Ovary (tissue), 9 donors: ENCODE measurements around the gene POLR1E. TPM values are rescaled to one million over a fixed set of nuclear protein-coding genes. Genes with fewer than 3 reads are reported as not detected.
"Not testable (repeated sequence)": the region's sequence is repeated elsewhere in the genome, so short reads cannot be mapped to it uniquely, and the experiment has no call there.

Experiments
- DNase-seq, 5 donors: peaks; one replicate each; pipeline ENCODE4 v3.0.0-alpha.2; 2019 to 2020
- H3K27ac ChIP-seq, 2 donors: fragments of 200-600 bp; one replicate each; pipeline versions ENCODE4 v1.5.1 to v1.8.0; 2019 to 2022
- H3K27me3 ChIP-seq: fragments of 200-600 bp; one replicate; pipeline ENCODE4 v1.8.0; 2022
- H3K36me3 ChIP-seq: fragments of 200-600 bp; sonication (generic); one replicate; pipeline ENCODE4 v1.5.1; 2019
- H3K4me1 ChIP-seq: one replicate; pipeline ENCODE4 v1.8.1; 2013; ENCODE audit warnings: mild to moderate bottlenecking, moderate library complexity; ENCODE audit not compliant: insufficient read depth
- H3K4me3 ChIP-seq: fragments of 200-600 bp; sonication (generic); one replicate; pipeline ENCODE4 v1.5.1; 2017
- H3K9me3 ChIP-seq, 2 donors: fragments of 200-600 bp in 1 of 2; sonication (generic) in 1 of 2; one replicate each; pipeline versions ENCODE4 v1.5.1 to v1.8.1; 2013 to 2019; ENCODE audit warnings: mild to moderate bottlenecking in 1 of 2, moderate library complexity in 1 of 2
- EP300 ChIP-seq: sonication (generic); formaldehyde crosslinking; IDR thresholded peaks from one replicate; pipeline ENCODE4 v1.6.1; 2017; ENCODE audit warnings: antibody characterized with exemption
- POLR2A ChIP-seq: fragments of 450-650 bp; IDR thresholded peaks from one replicate; pipeline ENCODE4 v1.6.1; 2017; ENCODE audit warnings: antibody characterized with exemption, mild to moderate bottlenecking, moderate library complexity
- WGBS, 3 donors: extraction: QIAGEN DNeasy Blood & Tissue Kit in 1 of 3; methylation state at CpG; one replicate each; pipeline versions ENCODE4 v1.1.5 to v1.1.7; 2013 to 2017; 5-methylcytosine and 5-hydroxymethylcytosine counted together
- intact Hi-C, 4 donors: fragments of 100-400 bp; cut with DNase I; formaldehyde crosslinking; loops; one replicate each; pipeline versions ENCODE4 v1.11.0 to v1.15.1; 2022 to 2023
- polyA plus RNA-seq, 2 donors: library from polyadenylated mRNA; stranded (reverse); fragments of 200-250 nt in 1 of 2; fragments of 350-450 nt in 1 of 2; fragmentation: Illumina TruSeq in 1 of 2; extraction: RNeasy Lipid Tissue Mini Kit (QIAGEN cat#74804) in 1 of 2; gene quantifications; one replicate each; pipeline ENCODE4 v1.2.3, GENCODE V29; 2013 to 2014
- total RNA-seq, 7 donors: library from RNA; depleted of rRNA in 2 of 7; stranded (reverse); fragments of >200 nt in 2 of 7; fragmentation: NEBNext Ultra II Directional in 3 of 7; extraction: Animal tissue kit (Norgen Biotek cat#: 25700) in 3 of 7; gene quantifications; one replicate each; pipeline versions ENCODE4 v1.1.0 to v1.2.4, GENCODE V29; 2016 to 2023
- TF ChIP-seq, protein P1 (sequence below), 3 donors: fragments of 450-650 bp in 2 of 3; fragments of 200-600 bp in 1 of 3; IDR thresholded peaks; one replicate each; pipeline versions ENCODE4 v1.5.1 to v1.8.0; 2016 to 2022; ENCODE audit warnings: antibody characterized with exemption in 3 of 3, mild to moderate bottlenecking in 1 of 3
- donor health status: DM: no; HTN: no; CAD: no; lungs with moderate emphysema.
- donor health status: DM: no; HTN: no; CAD: no.
- donor health status: Bipolar disorder and iron deficiency.
- donor health status: DM: yes; HTN: yes; CAD: no.
- donor health status: DM: no; HTN: no; CAD: no.
- donor health status: DM: yes; HTN: yes; CAD: no.

Gene POLR1E
- total and polyA plus RNA-seq, 9 donors = 26.3 to 48.9 (median 39.1) TPM

GRCh38 chr9:37508135-37508833 lies 22.5 kb downstream of the POLR1E start:
- no peak for DNase-seq
- intact Hi-C loops = no loop called here
- WGBS, 3 donors = 80 to 83% (median 83%) methylated on average over 5 of the region's 5 CpGs

DNA sequence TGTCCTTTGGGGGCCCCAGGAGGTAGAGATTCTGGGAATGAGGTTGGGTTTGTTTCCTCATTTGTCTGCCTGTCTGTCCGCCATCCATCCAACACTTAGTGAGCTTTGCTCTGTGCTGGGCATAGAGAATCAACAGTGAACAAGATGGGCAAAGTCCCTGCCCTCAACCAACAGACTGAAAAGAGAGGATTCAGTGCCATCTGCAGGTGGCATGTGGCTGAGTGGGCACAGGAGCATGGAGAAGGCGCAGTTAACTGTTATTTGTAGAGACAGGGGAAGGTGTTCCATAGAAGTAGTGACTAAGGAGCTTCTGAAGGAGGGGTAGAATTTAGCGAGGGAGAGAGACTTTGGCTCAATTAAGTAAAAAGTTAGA lies 23.1 kb downstream of the POLR1E start:
- intact Hi-C loops = no loop called here
- Histone ChIP-seq H3K36me3 (no peaks in the 10 kb centered on the region), H3K27ac (no peak overlapping the region), H3K4me3 (no peak overlapping the region), H3K27me3 (no peaks in the 10 kb centered on the region), H3K9me3 (no peaks in the 10 kb centered on the region), H3K4me1 (no peaks in the 10 kb centered on the region)
- TF ChIP-seq, protein P1, sequence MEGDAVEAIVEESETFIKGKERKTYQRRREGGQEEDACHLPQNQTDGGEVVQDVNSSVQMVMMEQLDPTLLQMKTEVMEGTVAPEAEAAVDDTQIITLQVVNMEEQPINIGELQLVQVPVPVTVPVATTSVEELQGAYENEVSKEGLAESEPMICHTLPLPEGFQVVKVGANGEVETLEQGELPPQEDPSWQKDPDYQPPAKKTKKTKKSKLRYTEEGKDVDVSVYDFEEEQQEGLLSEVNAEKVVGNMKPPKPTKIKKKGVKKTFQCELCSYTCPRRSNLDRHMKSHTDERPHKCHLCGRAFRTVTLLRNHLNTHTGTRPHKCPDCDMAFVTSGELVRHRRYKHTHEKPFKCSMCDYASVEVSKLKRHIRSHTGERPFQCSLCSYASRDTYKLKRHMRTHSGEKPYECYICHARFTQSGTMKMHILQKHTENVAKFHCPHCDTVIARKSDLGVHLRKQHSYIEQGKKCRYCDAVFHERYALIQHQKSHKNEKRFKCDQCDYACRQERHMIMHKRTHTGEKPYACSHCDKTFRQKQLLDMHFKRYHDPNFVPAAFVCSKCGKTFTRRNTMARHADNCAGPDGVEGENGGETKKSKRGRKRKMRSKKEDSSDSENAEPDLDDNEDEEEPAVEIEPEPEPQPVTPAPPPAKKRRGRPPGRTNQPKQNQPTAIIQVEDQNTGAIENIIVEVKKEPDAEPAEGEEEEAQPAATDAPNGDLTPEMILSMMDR (IDR thresholded peaks at IDR 0.05) = no peak
- TF ChIP-seq EP300 = no peak
- no peak for TF ChIP-seq POLR2A
- DNase-seq = no peak
- 89 to 94% (median 90%) methylated on average over 3 of the region's 3 CpGs for WGBS, 3 donors

More at GRCh38 chr9:37508135-37508833, 22.5 kb downstream of the POLR1E start:
- H3K27me3 ChIP-seq = no peaks in the 10 kb centered on the region
- H3K9me3 ChIP-seq = no peaks in the 10 kb centered on the region
- H3K4me3 ChIP-seq = no peak overlapping the region
- no peak for TF ChIP-seq EP300
- TF ChIP-seq POLR2A = no peak
- TF ChIP-seq, protein P1 (IDR thresholded peaks at IDR 0.05) = no peak
- H3K4me1 ChIP-seq = no peaks in the 10 kb centered on the region
- no peaks in the 10 kb centered on the region for H3K36me3 ChIP-seq
- no peak overlapping the region for H3K27ac ChIP-seq

GRCh38 chr9:37509536-37509935 lies 23.8 kb downstream of the POLR1E start:
- TF ChIP-seq, protein P1 (IDR thresholded peaks at IDR 0.05) = no peak
- TF ChIP-seq EP300 (no peak), POLR2A (no peak)
- 81 to 85% (median 85%) methylated on average over 7 of the region's 7 CpGs for WGBS, 3 donors
- H3K9me3 ChIP-seq = no peaks in the 10 kb centered on the region
- no peaks in the 10 kb centered on the region for H3K27me3 ChIP-seq
- H3K27ac ChIP-seq = no peak overlapping the region
- intact Hi-C loops = no loop called here
- H3K4me1 ChIP-seq = no peaks in the 10 kb centered on the region
- H3K36me3 ChIP-seq = no peaks in the 10 kb centered on the region
- no peak overlapping the region for H3K4me3 ChIP-seq
- DNase-seq = no peak

DNA sequence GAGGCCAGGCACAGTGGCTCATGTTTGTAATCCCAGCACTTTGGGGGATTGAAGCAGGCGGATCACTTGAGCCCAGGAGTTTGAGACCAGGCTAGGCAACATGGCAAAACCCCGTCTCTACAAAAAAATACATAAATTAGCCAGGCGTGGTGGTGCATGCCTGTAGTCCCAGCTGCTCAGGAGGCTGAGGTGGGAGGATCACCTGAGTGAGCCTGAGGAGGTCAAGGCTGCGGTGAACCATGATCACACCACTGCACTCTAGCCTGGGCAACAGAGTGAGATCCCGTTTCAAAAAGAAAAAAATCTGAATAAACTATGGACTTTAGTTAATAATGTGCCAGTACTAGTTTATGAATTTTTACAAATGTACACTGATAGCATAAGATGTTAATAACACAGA lies 24.3 kb downstream of the POLR1E start:
- DNase-seq, H3K4me3 ChIP-seq, H3K4me1 ChIP-seq, intact Hi-C loops, H3K27ac ChIP-seq, H3K9me3 ChIP-seq, H3K27me3 ChIP-seq, H3K36me3 ChIP-seq: not testable (repeated sequence)
- 79 to 84% (median 81%) methylated on average over 5 of the region's 5 CpGs for WGBS, 3 donors
